Dermis blood vessel endothelial cell (primary cell): Measurements from ENCODE around the gene HS3ST2. TPM values are rescaled to one million over a fixed set of nuclear protein-coding genes. Genes with fewer than 3 reads are reported as not detected.
"Not testable (repeated sequence)": the region's sequence is repeated elsewhere in the genome, so short reads cannot be mapped to it uniquely, and the experiment has no call there.

ENCODE experiments used
- DNase-seq: peaks from one replicate; pipeline ENCODE4 v3.0.0; 2010
- total RNA-seq: library from RNA; depleted of rRNA; stranded (reverse); fragments of >200 nt; gene quantifications from 2 replicates; pipeline ENCODE4 v1.2.3, GENCODE V29; 2014

HS3ST2 gene
- total RNA-seq, 1 donor from 2014 or later: not detected

GRCh38 chr16:22938647-22939046 is 124.7 kb downstream of the HS3ST2 start:
- no peak for DNase-seq

GRCh38 chr16:22939744-22940363 is 125.9 kb downstream of the HS3ST2 start:
- not testable (repeated sequence) for DNase-seq

DNA sequence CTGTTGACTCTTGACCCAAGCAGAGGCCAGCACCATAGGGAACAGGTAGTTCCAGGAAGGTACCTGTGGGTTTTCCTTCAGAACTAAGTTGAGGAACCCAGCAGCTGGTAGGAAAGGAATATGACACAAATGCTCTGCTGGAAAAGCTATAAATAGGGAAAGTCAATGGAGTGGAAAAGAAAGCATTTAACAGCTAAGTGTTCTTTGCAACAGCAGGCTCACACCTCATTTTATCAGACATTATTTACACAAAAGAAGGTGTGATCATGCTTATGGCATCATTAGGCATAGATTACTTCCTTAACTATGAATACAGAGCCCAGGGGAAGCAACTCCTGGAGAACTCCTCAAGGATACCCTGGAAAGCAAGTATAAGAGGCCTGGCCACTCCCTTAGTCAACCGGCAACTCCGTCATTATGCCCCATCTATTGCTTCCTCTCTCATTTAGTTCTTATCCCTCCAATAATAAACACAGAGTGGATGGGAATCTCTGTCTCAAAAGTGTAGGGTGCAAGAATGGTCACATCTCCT is 128.1 kb downstream of the HS3ST2 start:
- no peak for DNase-seq

DNA sequence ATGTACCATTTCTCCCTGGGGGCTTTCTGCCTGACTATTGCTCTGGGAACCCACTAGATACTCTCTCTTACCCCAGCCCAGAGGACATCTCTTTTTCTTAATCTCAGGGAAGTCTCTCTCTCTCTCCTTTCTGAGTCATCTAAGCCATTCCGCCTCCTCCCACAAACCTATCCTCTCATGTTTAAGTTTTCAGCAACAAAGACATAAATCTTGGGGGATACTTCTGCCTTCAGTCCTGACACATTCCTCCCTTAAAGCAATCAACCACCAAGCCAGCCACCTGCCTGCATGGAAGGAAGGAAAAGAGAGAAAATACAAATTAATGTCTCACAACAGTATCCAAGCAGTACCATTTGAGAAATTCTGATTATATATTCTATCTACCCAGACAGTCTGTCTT is 128.8 kb downstream of the HS3ST2 start:
- no peak for DNase-seq

DNA sequence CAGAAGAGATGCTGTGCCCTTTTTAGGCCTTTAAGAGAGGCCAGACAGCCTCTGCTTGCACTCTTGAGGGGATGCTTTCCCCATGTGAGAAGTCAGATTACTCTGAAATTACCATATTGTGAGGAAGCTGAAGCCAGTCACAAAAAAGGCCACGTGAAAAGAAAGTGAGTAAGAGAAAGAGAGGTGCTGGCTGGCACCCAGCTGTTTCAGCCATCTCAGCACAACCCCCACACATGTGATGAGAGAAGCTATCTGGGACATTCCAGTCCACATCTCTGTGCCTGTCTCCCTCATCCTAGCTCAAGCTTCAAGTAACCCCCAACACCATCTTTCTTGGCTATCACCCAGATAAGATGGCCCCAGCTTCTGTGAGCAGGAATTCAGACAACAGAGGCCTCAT is 131.4 kb downstream of the HS3ST2 start:
- DNase-seq: no peak

DNA sequence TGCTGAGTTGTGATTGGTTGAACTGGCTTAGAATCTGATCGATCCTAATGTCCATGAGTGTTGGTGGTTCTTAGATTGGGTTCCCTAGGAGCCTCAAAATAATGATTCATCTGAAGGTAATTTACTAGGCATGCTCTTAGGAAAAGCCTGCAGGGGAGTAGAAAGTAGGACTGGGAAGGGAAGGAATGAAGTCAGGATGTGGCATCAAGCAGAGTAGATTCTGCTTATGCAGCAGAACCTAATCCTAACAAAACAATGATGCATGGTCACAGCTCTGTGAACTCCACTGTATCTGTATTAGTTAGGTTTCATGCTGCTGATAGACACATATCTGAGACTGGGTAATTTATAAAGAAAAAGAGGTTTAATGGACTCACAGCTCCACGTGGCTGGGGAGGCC is 132.5 kb downstream of the HS3ST2 start:
- no peak for DNase-seq

GRCh38 chr16:22948058-22948602 is 134.2 kb downstream of the HS3ST2 start:
- no peak for DNase-seq

DNA sequence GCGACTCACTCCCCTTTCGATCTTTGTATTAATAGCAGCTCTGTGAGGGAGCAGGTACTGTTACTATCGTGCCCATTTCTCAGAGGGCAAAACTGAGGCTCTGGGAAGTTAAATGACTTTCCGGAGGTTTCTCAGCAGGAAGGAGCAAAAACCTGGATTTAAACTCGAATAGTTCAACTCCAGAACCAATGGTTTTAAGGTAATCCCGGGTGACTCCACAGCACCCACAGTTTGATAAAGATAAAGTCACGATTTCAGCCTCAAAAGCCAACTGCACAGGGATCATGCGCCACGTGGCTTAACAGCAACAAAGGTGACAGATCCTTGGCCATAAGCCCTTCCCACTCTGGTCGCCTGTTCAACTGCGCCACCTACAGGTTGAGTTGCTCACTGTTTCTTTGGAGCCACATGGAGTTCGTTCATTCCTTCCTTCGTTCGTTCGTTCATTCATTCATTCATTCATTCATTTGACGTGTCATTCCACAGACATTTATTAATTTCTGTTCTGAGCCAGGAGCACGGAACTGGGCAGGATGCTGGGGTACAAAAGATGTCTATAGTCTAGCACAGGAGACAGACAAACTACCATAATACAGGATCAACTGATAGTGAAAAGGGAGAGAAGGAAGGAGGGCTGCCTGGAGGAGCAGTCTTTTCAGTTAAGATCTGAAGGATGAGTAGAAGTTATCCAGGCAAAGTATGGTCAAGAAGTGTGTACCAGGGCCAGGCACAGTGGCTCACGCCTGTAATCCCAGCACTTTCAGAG is 134.8 kb downstream of the HS3ST2 start:
- DNase-seq: peak; percentile 84

GRCh38 chr16:22955461-22956070 is 141.6 kb downstream of the HS3ST2 start:
- no peak for DNase-seq

- no peak for DNase-seq
These were observed 147.2 kb downstream of the HS3ST2 start for GRCh38 chr16:22961206-22961605.

- no peak for DNase-seq
These were observed 148.9 kb downstream of the HS3ST2 start for GRCh38 chr16:22962905-22963304.
